Measurements from ENCODE around the gene TCOF1.

DNA sequence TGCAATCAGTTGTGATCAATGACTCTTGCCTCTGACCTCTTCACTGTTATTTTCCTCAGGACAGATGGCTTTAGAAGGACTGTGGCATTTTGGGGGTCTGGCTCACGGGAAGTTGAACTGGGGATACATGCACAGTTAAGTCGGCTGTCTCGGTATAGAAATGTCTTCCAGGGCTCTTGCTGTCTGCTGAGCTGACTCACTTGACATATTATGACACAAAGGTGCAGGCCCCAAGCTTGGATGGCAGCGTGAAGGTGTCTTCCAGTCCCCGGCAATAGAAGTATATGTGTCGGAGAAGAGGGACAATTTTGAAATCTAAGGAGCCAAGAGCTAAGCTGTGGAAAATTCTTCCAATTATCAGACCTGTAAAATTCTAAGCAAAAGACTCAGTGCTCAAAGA is 45.0 kb upstream of the TCOF1 start:
- TF ChIP-seq EZH2 (IDR thresholded peaks at IDR 0.05; ENCODE audit: borderline replicate concordance, low read depth, low read length, severe bottlenecking) = no peak
- no peak for TF ChIP-seq POLR2A (IDR thresholded peaks at IDR 0.05; ENCODE audit: low read depth, low read length)
- TF ChIP-seq, protein P1, sequence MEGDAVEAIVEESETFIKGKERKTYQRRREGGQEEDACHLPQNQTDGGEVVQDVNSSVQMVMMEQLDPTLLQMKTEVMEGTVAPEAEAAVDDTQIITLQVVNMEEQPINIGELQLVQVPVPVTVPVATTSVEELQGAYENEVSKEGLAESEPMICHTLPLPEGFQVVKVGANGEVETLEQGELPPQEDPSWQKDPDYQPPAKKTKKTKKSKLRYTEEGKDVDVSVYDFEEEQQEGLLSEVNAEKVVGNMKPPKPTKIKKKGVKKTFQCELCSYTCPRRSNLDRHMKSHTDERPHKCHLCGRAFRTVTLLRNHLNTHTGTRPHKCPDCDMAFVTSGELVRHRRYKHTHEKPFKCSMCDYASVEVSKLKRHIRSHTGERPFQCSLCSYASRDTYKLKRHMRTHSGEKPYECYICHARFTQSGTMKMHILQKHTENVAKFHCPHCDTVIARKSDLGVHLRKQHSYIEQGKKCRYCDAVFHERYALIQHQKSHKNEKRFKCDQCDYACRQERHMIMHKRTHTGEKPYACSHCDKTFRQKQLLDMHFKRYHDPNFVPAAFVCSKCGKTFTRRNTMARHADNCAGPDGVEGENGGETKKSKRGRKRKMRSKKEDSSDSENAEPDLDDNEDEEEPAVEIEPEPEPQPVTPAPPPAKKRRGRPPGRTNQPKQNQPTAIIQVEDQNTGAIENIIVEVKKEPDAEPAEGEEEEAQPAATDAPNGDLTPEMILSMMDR (IDR thresholded peaks at IDR 0.05; ENCODE audit: extremely low read depth in 1 of 2, insufficient read depth in 1 of 2, low read depth in 1 of 2, low read length in 2 of 2) = no peak
- TF ChIP-seq MYC (IDR thresholded peaks at IDR 0.05; ENCODE audit: low read depth, low read length) = no peak
- TF ChIP-seq POLR2AphosphoS5 (IDR thresholded peaks at IDR 0.05; ENCODE audit: insufficient read depth, low read depth, low read length) = no peak

Data from endothelial cell of umbilical vein (primary cell).